HepG2 (cell line): ENCODE results near the gene SLC26A2. TPM values are rescaled to one million over a fixed set of nuclear protein-coding genes. Genes with fewer than 3 reads are reported as not detected.

Experiments
- ATAC-seq: fragments of 200-7000 bp; cut with Tn5 transposase; 3 replicates; pipeline ENCODE4 v1.9.1; 2020; ENCODE audit warnings: mild to moderate bottlenecking, moderate library complexity
- BruUV-seq: library from RNA; stranded (reverse); fragments of 400-500 nt; replicated peaks from 2 replicates; lab custom pipeline; 2021; lab: Mats Ljungman, UMichigan
- CTCF ChIA-PET: fragments of 300-600 bp; formaldehyde crosslinking; extraction: SDS; loops from one replicate; lab custom pipeline; 2021; ENCODE audit warnings: low total read pairs, inconsistent platforms, low intra/inter-chr PET ratio; lab: Yijun Ruan, JAX
- POLR2A ChIA-PET: fragments of 350-600 bp; sonication (Branson Sonifier 250); formaldehyde crosslinking; loops from one replicate; lab custom pipeline; 2020; ENCODE audit warnings: antibody characterized with exemption, inconsistent platforms; lab: Yijun Ruan, JAX
- DNase-seq: peaks from one replicate; pipeline ENCODE4 v3.0.0-alpha.2; 2015; ENCODE audit warnings: low spot score
- FAIRE-seq: peaks from 3 replicates; lab custom pipeline; 2011; peaks lifted over from hg19 to GRCh38; lab: Jason Lieb, UNC
- H2AFZ ChIP-seq: one replicate; pipeline ENCODE4 v1.6.1; 2011; ENCODE audit warnings: low read length, inconsistent platforms
- H3K27ac ChIP-seq: fragments of 300-600 bp; 3 replicates; pipeline ENCODE4 v1.8.0; 2011; ENCODE audit warnings: mixed run types, mild to moderate bottlenecking, mixed read lengths, low read length, inconsistent platforms; ENCODE audit not compliant: insufficient read depth; ENCODE audit errors: extremely low read length
- H3K27me3 ChIP-seq, 2 experiments: fragments of 200-600 bp in 1 of 2; 2 replicates in 1 of 2; 3 replicates in 1 of 2; pipeline versions ENCODE4 v1.6.0 to v1.8.0; 2011; ENCODE audit warnings: low read length in 2 of 2, mild to moderate bottlenecking in 2 of 2, moderate library complexity in 2 of 2, inconsistent platforms in 1 of 2; ENCODE audit not compliant: insufficient read depth in 2 of 2, control insufficient read depth in 1 of 2
- H3K36me3 ChIP-seq, 2 experiments: fragments of 200-600 bp in 1 of 2; replicated peaks in 1 of 2; 2 replicates in 1 of 2; 3 replicates in 1 of 2; pipeline versions ENCODE4 v1.5.1 to v1.8.0; 2011; ENCODE audit warnings: low read length in 2 of 2, inconsistent platforms in 1 of 2; ENCODE audit not compliant: insufficient read depth in 2 of 2, control insufficient read depth in 1 of 2
- H3K4me1 ChIP-seq: 2 replicates; pipeline ENCODE4 v1.5.1; 2012; ENCODE audit warnings: low read length, inconsistent platforms; ENCODE audit not compliant: insufficient read depth
- H3K4me2 ChIP-seq: 2 replicates; pipeline ENCODE4 v1.6.0; 2011; ENCODE audit warnings: low read depth, low read length, inconsistent platforms
- H3K4me3 ChIP-seq, 3 experiments: fragments of 200-600 bp in 1 of 3; sonication (generic), shearing (Covaris generic) in 1 of 3; replicated peaks in 1 of 3; 2 replicates each; pipeline ENCODE4 v1.5.1; 2011 to 2016; ENCODE audit warnings: low read length in 3 of 3, inconsistent platforms in 2 of 3, low read depth in 2 of 3, mild to moderate bottlenecking in 2 of 3, control low read depth in 1 of 3, mixed read lengths in 1 of 3; ENCODE audit not compliant: insufficient read depth in 1 of 3
- H3K79me2 ChIP-seq: one replicate; pipeline ENCODE4 v1.6.1; 2011; ENCODE audit warnings: low read length, inconsistent platforms; ENCODE audit not compliant: insufficient read depth
- H3K9ac ChIP-seq: 2 replicates; pipeline ENCODE4 v1.6.0; 2011; ENCODE audit warnings: mild to moderate bottlenecking, low read depth, low read length, inconsistent platforms; ENCODE audit not compliant: insufficient read depth
- H3K9me3 ChIP-seq: 2 replicates; pipeline ENCODE4 v1.5.1; 2012; ENCODE audit warnings: mild to moderate bottlenecking, low read length
- H4K20me1 ChIP-seq: 2 replicates; pipeline ENCODE4 v1.6.0; 2011; ENCODE audit warnings: inconsistent platforms, mild to moderate bottlenecking, low read length, moderate library complexity; ENCODE audit not compliant: insufficient read depth
- ARID5B ChIP-seq: IDR thresholded peaks from 2 replicates; pipeline ENCODE4 v1.4.0; 2020; ENCODE audit warnings: mild to moderate bottlenecking, missing genetic modification reagents
- BCL6 ChIP-seq: IDR thresholded peaks from 2 replicates; pipeline ENCODE4 v1.6.1; 2016; ENCODE audit warnings: missing genetic modification reagents, missing compliant biosample characterization
- CENPT ChIP-seq: sonication (generic); formaldehyde crosslinking; IDR thresholded peaks from 2 replicates; pipeline ENCODE4 v1.8.0; 2022; ENCODE audit warnings: low read depth, mild to moderate bottlenecking, moderate library complexity, missing genetic modification reagents
- GATAD2A ChIP-seq: IDR thresholded peaks from 2 replicates; pipeline ENCODE4 v1.6.1; 2016
- HNF4A ChIP-seq: sonication (generic); formaldehyde crosslinking; IDR thresholded peaks from 2 replicates; pipeline ENCODE4 v1.4.0; 2020; ENCODE audit warnings: missing genetic modification reagents
- HNF4G ChIP-seq, 2 experiments: sonication (generic) in 1 of 2; formaldehyde crosslinking in 1 of 2; IDR thresholded peaks; 2 replicates each; pipeline versions ENCODE4 v1.4.0 to v1.6.1; 2011 to 2020; ENCODE audit warnings: borderline replicate concordance in 2 of 2, low read depth in 2 of 2, mild to moderate bottlenecking in 2 of 2, low read length in 1 of 2, missing genetic modification reagents in 1 of 2, moderate library complexity in 1 of 2
- MAX ChIP-seq: IDR thresholded peaks from 2 replicates; pipeline ENCODE4 v1.6.1; 2012; ENCODE audit warnings: inconsistent platforms
- ONECUT2 ChIP-seq: sonication (generic); formaldehyde crosslinking; IDR thresholded peaks from 2 replicates; pipeline ENCODE4 v1.4.0; 2020; ENCODE audit warnings: missing genetic modification reagents
- PAXIP1 ChIP-seq: sonication (generic); formaldehyde crosslinking; conservative IDR thresholded peaks from 2 replicates; pipeline ENCODE4 v1.4.0; 2020; ENCODE audit warnings: mild to moderate bottlenecking, missing genetic modification reagents, moderate library complexity
- RARA ChIP-seq: IDR thresholded peaks from 2 replicates; pipeline ENCODE4 v1.6.1; 2016; ENCODE audit warnings: missing genetic modification reagents, missing compliant biosample characterization
- RNF2 ChIP-seq: fragments of 450-650 bp; conservative IDR thresholded peaks from 2 replicates; pipeline ENCODE4 v1.6.1; 2016; ENCODE audit warnings: low read depth
- RXRB ChIP-seq: IDR thresholded peaks from 2 replicates; pipeline ENCODE4 v1.6.1; 2016; ENCODE audit warnings: borderline replicate concordance, missing genetic modification reagents, missing compliant biosample characterization
- ZBTB33 ChIP-seq: sonication (generic); formaldehyde crosslinking; IDR thresholded peaks from 2 replicates; pipeline ENCODE4 v1.4.0; 2020; ENCODE audit warnings: missing genetic modification reagents
- ZKSCAN1 ChIP-seq: fragments of 150-350 bp; IDR thresholded peaks from 2 replicates; pipeline ENCODE4 v1.6.1; 2014; ENCODE audit warnings: low read length
- ZNF619 ChIP-seq: sonication (generic); formaldehyde crosslinking; IDR thresholded peaks from 2 replicates; pipeline ENCODE4 v1.4.0; 2020; ENCODE audit warnings: mild to moderate bottlenecking, missing genetic modification reagents
- WGBS: methylation state at CpG from one replicate; pipeline ENCODE4 v1.1.6; 2017; ENCODE audit warnings: low lambda C conversion rate; 5-methylcytosine and 5-hydroxymethylcytosine counted together
- in situ Hi-C: cut with HindIII; loops from 2 replicates; pipeline ENCODE4 v1.10.0; 2017; ENCODE audit warnings: low pct_unique_long_range_greater_than_20kb; ENCODE audit not compliant: extremely low pct_ligation_motif_present
- intact Hi-C: fragments of 100-400 bp; cut with micrococcal nuclease; formaldehyde crosslinking; loops from one replicate; pipeline ENCODE4 v1.10.0; 2022; ENCODE audit not compliant: unreplicated experiment
- polyA plus RNA-seq, 8 experiments: library from polyadenylated mRNA; depleted of rRNA in 3 of 8; stranded (reverse) in 7 of 8; unstranded in 1 of 8; fragments of >200 nt; fragmentation: Illumina TruSeq in 4 of 8; extraction: Trizol in 4 of 8; gene quantifications; 2 replicates each; pipeline versions ENCODE4 v1.2.1 to v1.2.3, GENCODE V29; 2011 to 2016; ENCODE audit warnings: low read depth in 4 of 8, missing spikeins in 1 of 8, mixed read lengths in 1 of 8; ENCODE audit not compliant: insufficient read depth in 1 of 8
- total RNA-seq, 5 experiments: library from RNA; depleted of rRNA; stranded (reverse); fragments of >200 nt; fragmentation: Illumina TruSeq; extraction: Trizol; gene quantifications; 2 replicates each; pipeline ENCODE4 v1.2.3, GENCODE V29; 2016; ENCODE audit warnings: low read depth in 1 of 5

The SLC26A2 gene
- total and polyA plus RNA-seq, 2 of the 13 experiments (the other 11 are each of a cell fraction or from before 2014, with no cell fraction given): 2.2 to 7.9 TPM

GRCh38 chr5:149935431-149935901, 25.1 kb upstream of the SLC26A2 start:
- peak; percentile 67 for TF ChIP-seq GATAD2A (CRISPR knock-in tag)
- peak; percentile 79 for TF ChIP-seq RARA (CRISPR knock-in tag)
- TF ChIP-seq ARID5B (CRISPR knock-in tag): peak; percentile 55; the same call in 1 of the 2 replicates
- TF ChIP-seq ZKSCAN1: peak; percentile 94
- peak; percentile 40; the same call in 1 of the 2 replicates for TF ChIP-seq PAXIP1 (CRISPR knock-in tag)
- TF ChIP-seq ZNF619 (CRISPR knock-in tag): no peak
- no peak for TF ChIP-seq CENPT
- 0 out of 2 replicates have a peak, but pooled peaks have one; percentile 13 for TF ChIP-seq MAX
- TF ChIP-seq HNF4G (IDR thresholded peaks at IDR 0.05; ENCODE audit: borderline replicate concordance, low read depth, low read length): 0 out of 2 replicates have a peak, but pooled peaks have one; percentile 21
- TF ChIP-seq HNF4G (CRISPR knock-in tag; IDR thresholded peaks at IDR 0.05; ENCODE audit: borderline replicate concordance, low read depth): no peak
- TF ChIP-seq RNF2: 0 out of 2 replicates have a peak, but pooled peaks have one; percentile 27
- no peak for TF ChIP-seq ZBTB33 (CRISPR knock-in tag)
- peak; percentile 57 for TF ChIP-seq HNF4A
- peak; percentile 99 for TF ChIP-seq BCL6 (CRISPR knock-in tag)
- TF ChIP-seq RXRB (CRISPR knock-in tag): peak; percentile 44; the same call in 1 of the 2 replicates
- TF ChIP-seq ONECUT2 (CRISPR knock-in tag): peak; percentile 88
- TF ChIP-seq, all 625 proteins: peak for 12
- peak; percentile 27 for DNase-seq
- Histone ChIP-seq H3K36me3 (no peaks in the 10 kb centered on the region), H4K20me1 (no peaks in the 10 kb centered on the region), H3K9me3 (no peaks in the 10 kb centered on the region), H3K4me2 (peak overlapping the region; percentile 46), H2AFZ (no peak overlapping the region), H3K4me1 (peaks cover 60% of the 10 kb centered on the region), H3K27me3 (peaks cover 1 to 19% of the 10 kb centered on the region in 2 experiments; a peak in 3 of 5 replicates), H3K79me2 (no peaks in the 10 kb centered on the region), H3K4me3 (no peak overlapping the region), H3K27ac (no peak overlapping the region), H3K9ac (no peak overlapping the region)
- in situ Hi-C loops: loop anchor here (10.0 kb wide), 1 partner anchor 59 kb away; no protein-coding TSS in a partner anchor
- ChIA-PET CTCF (interaction anchor here (1.8 kb wide), 1 partner anchor 55 kb away, joined by 5 read pairs; no protein-coding TSS in a partner anchor), POLR2A (interaction anchor here (1.4 kb wide), 1 partner anchor 25 kb away, joined by 4 read pairs; the partner anchor contains the start of gene SLC26A2)
- ATAC-seq: peak; percentile 84
- FAIRE-seq: no peak
- no TSS peak for BruUV-seq
- WGBS: 12% methylated on average over 8 of the region's 8 CpGs
- intact Hi-C loops: no loop called here
